Esophagus muscularis mucosa (tissue), 4 donors: ENCODE data around the gene EMD. TPM values are rescaled to one million over a fixed set of nuclear protein-coding genes. Genes with fewer than 3 reads are reported as not detected.

Source experiments
- DNase-seq: peaks from one replicate; pipeline ENCODE4 v3.0.0-alpha.2; 2017; ENCODE audit errors: extremely low spot score
- H3K27ac ChIP-seq, 4 donors: fragments of 200-600 bp; sonication (generic); replicated peaks in 1 of 4; 1 replicate in 3 of 4; 2 replicates in 1 of 4; pipeline ENCODE4 v1.5.1; 2016 to 2019; ENCODE audit warnings: mild to moderate bottlenecking in 1 of 4
- H3K27me3 ChIP-seq, 4 donors: fragments of 200-600 bp; sonication (generic); one replicate each; pipeline versions ENCODE4 v1.5.1 to v1.6.0; 2016 to 2019
- H3K36me3 ChIP-seq, 4 donors: fragments of 200-600 bp; sonication (generic); one replicate each; pipeline ENCODE4 v1.5.1; 2016 to 2019
- H3K4me1 ChIP-seq, 4 donors: fragments of 200-600 bp; sonication (generic); one replicate each; pipeline ENCODE4 v1.5.1; 2016 to 2019
- H3K4me3 ChIP-seq, 4 donors: fragments of 200-600 bp; sonication (generic); 1 replicate in 2 of 4; 2 replicates in 2 of 4; pipeline ENCODE4 v1.5.1; 2016 to 2019; ENCODE audit warnings: mild to moderate bottlenecking in 4 of 4, moderate library complexity in 1 of 4
- H3K9me3 ChIP-seq, 4 donors: fragments of 200-600 bp; sonication (generic); 1 replicate in 3 of 4; 2 replicates in 1 of 4; pipeline ENCODE4 v1.5.1; 2016 to 2019
- CTCF ChIP-seq, 3 experiments: fragments of 200-600 bp in 2 of 3; fragments of 450-650 bp in 1 of 3; sonication (generic) in 2 of 3; IDR thresholded peaks; one replicate each; pipeline ENCODE4 v1.5.1; 2017 to 2019; ENCODE audit warnings: antibody characterized with exemption in 3 of 3, mild to moderate bottlenecking in 2 of 3, moderate library complexity in 1 of 3
- EP300 ChIP-seq: sonication (generic); formaldehyde crosslinking; IDR thresholded peaks from one replicate; pipeline ENCODE4 v1.6.1; 2017; ENCODE audit warnings: antibody characterized with exemption
- POLR2A ChIP-seq: fragments of 450-650 bp; IDR thresholded peaks from one replicate; pipeline ENCODE4 v1.6.1; 2017; ENCODE audit warnings: antibody characterized with exemption, moderate library complexity, mild to moderate bottlenecking, low read depth
- POLR2AphosphoS5 ChIP-seq, 2 donors: sonication (generic); formaldehyde crosslinking; IDR thresholded peaks; one replicate each; pipeline ENCODE4 v1.6.1; 2017; ENCODE audit warnings: antibody characterized with exemption in 2 of 2
- WGBS: methylation state at CpG from one replicate; pipeline ENCODE4 v1.1.5; 2018; 5-methylcytosine and 5-hydroxymethylcytosine counted together
- intact Hi-C: fragments of 100-400 bp; cut with DNase I; formaldehyde crosslinking; loops from one replicate; pipeline ENCODE4 v1.15.1; 2023
- total RNA-seq, 4 donors: library from RNA; depleted of rRNA; stranded (reverse); fragments of >200 nt; gene quantifications; one replicate each; pipeline versions ENCODE4 v1.1.0 to v1.2.1, GENCODE V29; 2016

The EMD gene
- total RNA-seq, 4 donors from 2014 or later = 37.0 to 64.7 (median 57.7) TPM

GRCh38 chrX:154352012-154352401 is 27.1 kb upstream of the EMD start:
- TF ChIP-seq POLR2AphosphoS5 (IDR thresholded peaks at IDR 0.05) (peak; percentile 2 to 57), CTCF (IDR thresholded peaks at IDR 0.05) (no peak), EP300 (no peak)
- DNase-seq = no peak
- 70% methylated on average over 9 of the region's 14 CpGs for WGBS
- no peaks in the 10 kb centered on the region for H3K9me3 ChIP-seq
- H3K27ac ChIP-seq = peak overlapping the region; percentile 71 to 97 (median 96)
- peaks cover 3 to 41% (median 15%) of the 10 kb centered on the region in 4 donors for H3K4me1 ChIP-seq
- intact Hi-C loops = no loop called here
- no peak overlapping the region for H3K4me3 ChIP-seq
- H3K27me3 ChIP-seq = no peaks in the 10 kb centered on the region
- peaks cover 60 to 89% (median 87%) of the 10 kb centered on the region in 4 donors for H3K36me3 ChIP-seq

GRCh38 chrX:154352466-154352865 is 26.6 kb upstream of the EMD start:
- intact Hi-C loops = no loop called here
- no peaks in the 10 kb centered on the region for H3K9me3 ChIP-seq
- peaks cover 65 to 94% (median 92%) of the 10 kb centered on the region in 4 donors for H3K36me3 ChIP-seq
- WGBS = 91% methylated on average over 10 of the region's 13 CpGs
- no peak for TF ChIP-seq CTCF (IDR thresholded peaks at IDR 0.05)
- TF ChIP-seq POLR2AphosphoS5 (IDR thresholded peaks at IDR 0.05) = peak in 1 of 2 donors; percentile 28
- DNase-seq = no peak
- no peak overlapping the region for H3K4me3 ChIP-seq
- H3K27me3 ChIP-seq = no peaks in the 10 kb centered on the region
- peaks cover 3 to 46% (median 16%) of the 10 kb centered on the region in 4 donors for H3K4me1 ChIP-seq
- H3K27ac ChIP-seq = peak overlapping the region; percentile 71 to 97 (median 96)

- no CpG with 5 or more reads among the region's 24 CpGs for WGBS
Observed at GRCh38 chrX:154353172-154353843, 25.8 kb upstream of the EMD start.

GRCh38 chrX:154354013-154354412 is 25.1 kb upstream of the EMD start:
- Histone ChIP-seq H3K27ac (peak overlapping the region; percentile 71 to 97 (median 96)), H3K4me1 (peaks cover 3 to 51% (median 31%) of the 10 kb centered on the region in 4 donors), H3K4me3 (no peak overlapping the region), H3K9me3 (no peaks in the 10 kb centered on the region), H3K27me3 (no peaks in the 10 kb centered on the region), H3K36me3 (peaks cover 72 to 100% (median 100%) of the 10 kb centered on the region in 4 donors)
- WGBS = 75% methylated on average over 14 of the region's 14 CpGs
- TF ChIP-seq POLR2AphosphoS5 (IDR thresholded peaks at IDR 0.05) = peak; percentile 19 to 80
- no peak for TF ChIP-seq EP300
- DNase-seq = no peak
- intact Hi-C loops = no loop called here

More at GRCh38 chrX:154353172-154353843, 25.8 kb upstream of the EMD start:
- Histone ChIP-seq H3K36me3 (peaks cover 72 to 100% (median 99%) of the 10 kb centered on the region in 4 donors), H3K27me3 (no peaks in the 10 kb centered on the region), H3K27ac (peak overlapping the region; percentile 71 to 97 (median 96)), H3K4me1 (peaks cover 3 to 51% (median 24%) of the 10 kb centered on the region in 4 donors), H3K9me3 (no peaks in the 10 kb centered on the region), H3K4me3 (no peak overlapping the region)
- TF ChIP-seq CTCF (IDR thresholded peaks at IDR 0.05) (no peak), POLR2AphosphoS5 (IDR thresholded peaks at IDR 0.05) (peak; percentile 13 to 69), EP300 (no peak), POLR2A (no peak)
- DNase-seq = no peak
- intact Hi-C loops = no loop called here

GRCh38 chrX:154354516-154354915 is 24.6 kb upstream of the EMD start:
- Histone ChIP-seq H3K27me3 (no peaks in the 10 kb centered on the region), H3K36me3 (peaks cover 72 to 100% (median 100%) of the 10 kb centered on the region in 4 donors)
- no peak for TF ChIP-seq EP300

More at GRCh38 chrX:154354516-154354915, 24.6 kb upstream of the EMD start:
- Histone ChIP-seq H3K9me3 (no peaks in the 10 kb centered on the region), H3K4me3 (no peak overlapping the region), H3K4me1 (peaks cover 3 to 54% (median 36%) of the 10 kb centered on the region in 4 donors), H3K27ac (peak overlapping the region; percentile 71 to 97 (median 96))
- intact Hi-C loops = no loop called here
- DNase-seq = no peak
- WGBS = 86% methylated on average over 7 of the region's 13 CpGs
